C4-2B (cell line): ENCODE results near the gene SOX1.

ENCODE experiments used
- H3K27ac ChIP-seq: fragments of 450-650 bp; 2 replicates; pipeline ENCODE4 v1.5.1; 2017
- CTCF ChIP-seq: fragments of 450-650 bp; conservative IDR thresholded peaks from 2 replicates; pipeline ENCODE4 v1.5.1; 2017; ENCODE audit warnings: mild to moderate bottlenecking
- ZFX ChIP-seq: fragments of 450-650 bp; IDR thresholded peaks from 2 replicates; pipeline ENCODE4 v1.6.1; 2017

The SOX1 gene

DNA sequence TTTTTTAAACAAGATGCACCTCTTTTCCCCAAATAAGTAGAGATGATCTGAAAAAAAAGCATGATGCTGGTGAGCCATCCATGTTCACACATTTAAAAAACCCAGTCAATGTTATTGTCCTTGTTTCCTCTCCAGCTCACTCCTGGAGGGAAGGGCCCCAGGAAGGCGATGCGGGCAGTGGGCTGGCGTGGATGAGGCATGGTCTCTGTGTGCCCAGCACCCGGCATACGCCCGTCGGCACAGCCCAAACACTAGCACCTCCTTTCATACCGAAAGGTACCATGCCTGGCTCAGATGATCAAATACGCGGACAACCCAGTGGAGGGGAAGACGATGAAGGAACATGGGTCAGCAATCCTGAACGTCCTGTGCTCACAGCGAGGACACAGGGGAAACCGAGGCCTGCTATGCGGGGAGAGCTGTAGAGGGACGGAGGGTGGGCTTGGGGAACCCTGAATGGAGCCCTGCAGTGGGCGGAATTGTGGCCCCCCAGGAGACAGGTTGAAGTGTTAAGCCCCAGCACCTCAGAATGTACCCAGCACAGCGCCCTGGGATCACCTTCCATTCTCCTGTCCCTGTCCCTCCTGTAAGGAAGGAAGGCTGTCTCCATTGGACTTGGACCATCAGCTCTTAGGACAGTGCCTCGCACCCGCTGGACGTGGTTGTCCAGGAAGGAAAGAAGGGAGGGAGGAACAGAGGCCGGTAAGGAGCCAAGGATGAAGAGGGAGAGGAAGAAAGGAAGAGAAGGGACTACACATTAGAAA is 49.4 kb downstream of the SOX1 start:
- no peak overlapping the region for H3K27ac ChIP-seq
- TF ChIP-seq CTCF (no peak), ZFX (no peak)

DNA sequence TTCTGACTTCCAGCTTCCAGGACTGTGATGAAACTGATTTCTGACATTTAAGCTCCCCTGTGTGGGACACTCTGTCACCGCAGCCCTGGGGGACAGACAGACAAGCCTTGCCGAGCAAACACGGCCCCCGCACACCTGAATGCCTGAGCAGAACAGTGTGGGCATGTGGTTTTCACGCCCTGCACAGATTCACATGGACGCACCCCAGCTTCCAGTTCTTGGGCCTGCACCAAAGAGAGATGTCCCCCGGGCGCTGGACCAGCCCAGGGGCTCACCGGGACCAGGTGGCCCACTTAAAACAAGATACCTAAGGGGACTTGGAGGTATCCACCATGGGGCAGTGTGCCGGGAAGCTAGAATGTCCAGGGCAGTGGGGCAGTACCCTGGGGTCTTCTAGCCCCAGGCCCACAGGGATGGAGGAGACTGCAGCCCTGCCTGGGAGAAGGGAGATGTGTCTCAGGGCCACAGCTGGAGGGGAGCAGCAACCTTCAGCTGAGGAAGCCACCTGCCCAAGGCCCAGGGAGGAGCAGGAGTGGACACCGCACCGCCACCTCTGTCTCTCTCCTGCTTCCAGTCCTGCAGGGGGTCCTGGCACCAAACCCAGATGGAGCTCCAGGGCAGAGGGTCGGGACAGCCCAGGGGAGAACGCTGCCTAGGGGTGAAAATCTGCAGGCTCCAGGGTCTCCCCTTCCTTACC is 50.5 kb downstream of the SOX1 start:
- no peak overlapping the region for H3K27ac ChIP-seq
- no peak for TF ChIP-seq ZFX
- no peak for TF ChIP-seq CTCF

- TF ChIP-seq CTCF (no peak), ZFX (no peak)
- H3K27ac ChIP-seq, result no peak overlapping the region
Observed at GRCh38 chr13:112117955-112118302, 51.0 kb downstream of the SOX1 start.

GRCh38 chr13:112118451-112119064 is 51.6 kb downstream of the SOX1 start:
- H3K27ac ChIP-seq, result no peak overlapping the region
- TF ChIP-seq CTCF (no peak), ZFX (no peak)

DNA sequence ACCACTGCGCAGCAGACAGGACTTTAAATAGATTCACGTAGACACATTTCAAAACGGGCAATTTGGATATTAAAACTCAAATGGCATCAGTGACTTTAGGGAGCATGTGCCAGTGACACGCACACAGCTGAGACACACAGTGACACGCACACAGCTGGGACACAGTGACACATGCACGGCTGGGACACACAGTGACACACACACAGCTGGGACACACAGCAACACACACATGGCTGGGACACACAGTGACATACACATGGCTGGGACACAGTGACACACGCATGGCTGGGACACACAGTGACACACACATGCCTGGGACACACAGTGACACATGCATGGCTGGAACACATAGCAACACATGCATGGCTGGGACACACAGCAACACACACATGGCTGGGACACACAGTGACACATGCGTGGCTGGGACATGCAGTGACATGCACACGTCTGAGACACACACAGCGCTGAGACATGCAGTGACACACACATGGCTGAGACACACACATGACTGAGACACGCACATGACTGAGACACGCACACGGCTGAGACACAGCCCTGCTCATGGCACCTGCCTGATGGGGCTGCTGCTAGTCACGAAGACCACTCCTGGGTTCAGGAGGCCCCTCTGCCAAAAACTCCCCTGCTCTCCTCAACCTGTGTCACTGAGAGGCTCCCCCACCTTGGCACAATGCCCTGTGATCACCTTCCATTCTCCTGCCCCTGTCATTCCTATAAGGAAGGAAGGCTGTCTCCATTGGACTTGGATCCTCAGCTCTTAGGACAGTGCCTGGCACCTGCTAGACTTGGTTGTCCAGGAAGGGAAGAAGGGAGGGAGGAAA is 52.5 kb downstream of the SOX1 start:
- H3K27ac ChIP-seq, result no peak overlapping the region
- TF ChIP-seq ZFX (no peak), CTCF (no peak)

- H3K27ac ChIP-seq, result no peak overlapping the region
Observed at GRCh38 chr13:112120031-112120373, 53.1 kb downstream of the SOX1 start.

More at GRCh38 chr13:112120031-112120373, 53.1 kb downstream of the SOX1 start:
- TF ChIP-seq CTCF (no peak), ZFX (no peak)
